NB4 (cell line): Measurements from ENCODE around the gene DCTPP1.

Experiments used
- MYC ChIP-seq: IDR thresholded peaks from 2 replicates; pipeline ENCODE4 v1.6.1; 2011; ENCODE audit warnings: low read depth, low read length
- TF ChIP-seq, protein P1 (sequence below): IDR thresholded peaks from one replicate; pipeline ENCODE4 v1.5.1; 2012; ENCODE audit warnings: low read depth, low read length

DNA sequence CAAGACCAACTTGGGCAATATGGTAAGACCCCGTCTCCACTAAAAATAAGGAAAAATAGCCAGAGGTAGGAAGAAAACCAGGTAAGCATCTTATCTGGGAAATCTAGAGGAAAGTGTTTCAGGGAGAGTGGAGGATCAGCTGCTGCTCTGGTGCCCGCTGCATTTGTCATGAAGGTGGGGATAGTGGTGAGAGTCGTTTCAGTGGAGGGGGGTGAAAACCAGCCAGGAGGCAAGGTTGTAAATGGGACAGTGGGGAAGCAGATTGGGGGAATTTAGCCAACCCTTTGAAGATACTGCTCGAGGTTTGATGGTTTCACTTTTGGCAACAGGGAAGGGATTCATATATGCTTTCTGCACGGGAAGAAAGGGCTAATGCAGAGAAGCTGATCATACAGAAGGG is 8.8 kb downstream of the DCTPP1 start:
- TF ChIP-seq, protein P1, sequence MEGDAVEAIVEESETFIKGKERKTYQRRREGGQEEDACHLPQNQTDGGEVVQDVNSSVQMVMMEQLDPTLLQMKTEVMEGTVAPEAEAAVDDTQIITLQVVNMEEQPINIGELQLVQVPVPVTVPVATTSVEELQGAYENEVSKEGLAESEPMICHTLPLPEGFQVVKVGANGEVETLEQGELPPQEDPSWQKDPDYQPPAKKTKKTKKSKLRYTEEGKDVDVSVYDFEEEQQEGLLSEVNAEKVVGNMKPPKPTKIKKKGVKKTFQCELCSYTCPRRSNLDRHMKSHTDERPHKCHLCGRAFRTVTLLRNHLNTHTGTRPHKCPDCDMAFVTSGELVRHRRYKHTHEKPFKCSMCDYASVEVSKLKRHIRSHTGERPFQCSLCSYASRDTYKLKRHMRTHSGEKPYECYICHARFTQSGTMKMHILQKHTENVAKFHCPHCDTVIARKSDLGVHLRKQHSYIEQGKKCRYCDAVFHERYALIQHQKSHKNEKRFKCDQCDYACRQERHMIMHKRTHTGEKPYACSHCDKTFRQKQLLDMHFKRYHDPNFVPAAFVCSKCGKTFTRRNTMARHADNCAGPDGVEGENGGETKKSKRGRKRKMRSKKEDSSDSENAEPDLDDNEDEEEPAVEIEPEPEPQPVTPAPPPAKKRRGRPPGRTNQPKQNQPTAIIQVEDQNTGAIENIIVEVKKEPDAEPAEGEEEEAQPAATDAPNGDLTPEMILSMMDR, result no peak
- TF ChIP-seq MYC, result no peak
